MM.1S (cell line): ENCODE results near the gene STK4.

ENCODE experiments used
- DNase-seq: peaks from one replicate; pipeline ENCODE4 v3.0.0-alpha.2; 2015
- H2AFZ ChIP-seq: fragments of 300-600 bp; sonication (generic); 2 replicates; pipeline ENCODE4 v1.6.0; 2016; ENCODE audit warnings: antibody characterized with exemption, low read length
- H3F3A ChIP-seq: fragments of 300-600 bp; sonication (generic); 2 replicates; pipeline ENCODE4 v1.6.1; 2016; ENCODE audit warnings: mild to moderate bottlenecking, antibody characterized with exemption, low read length, moderate library complexity, mixed read lengths; ENCODE audit not compliant: insufficient read depth
- H3K27ac ChIP-seq: fragments of 300-600 bp; sonication (generic); 2 replicates; pipeline ENCODE4 v1.5.1; 2016; ENCODE audit warnings: mild to moderate bottlenecking, low read length
- H3K27me3 ChIP-seq: fragments of 300-600 bp; sonication (generic); replicated peaks from 2 replicates; pipeline ENCODE4 v1.6.0; 2016; ENCODE audit warnings: low read length; ENCODE audit not compliant: insufficient read depth
- H3K36me3 ChIP-seq: fragments of 300-600 bp; sonication (generic); replicated peaks from 2 replicates; pipeline ENCODE4 v1.6.1; 2016; ENCODE audit warnings: mild to moderate bottlenecking, low read length, mixed read lengths; ENCODE audit not compliant: insufficient read depth
- H3K4me1 ChIP-seq: fragments of 300-600 bp; sonication (generic); 2 replicates; pipeline ENCODE4 v1.6.1; 2016; ENCODE audit warnings: low read length, mixed read lengths
- H3K4me2 ChIP-seq: fragments of 300-600 bp; sonication (generic); 2 replicates; pipeline ENCODE4 v1.6.0; 2016; ENCODE audit warnings: low read depth, low read length
- H3K4me3 ChIP-seq: fragments of 300-600 bp; sonication (generic); 2 replicates; pipeline ENCODE4 v1.5.1; 2016; ENCODE audit warnings: low read length, mixed read lengths
- H3K79me2 ChIP-seq: fragments of 300-600 bp; sonication (generic); 2 replicates; pipeline ENCODE4 v1.6.1; 2016; ENCODE audit warnings: mixed run types, low read length, mixed read lengths
- H3K9ac ChIP-seq: fragments of 300-600 bp; sonication (generic); 2 replicates; pipeline ENCODE4 v1.6.1; 2016; ENCODE audit warnings: low read length, mixed read lengths
- H3K9me2 ChIP-seq: fragments of 300-600 bp; sonication (generic); replicated peaks from 2 replicates; pipeline ENCODE4 v1.6.1; 2016; ENCODE audit warnings: mild to moderate bottlenecking, low read length, mixed read lengths; ENCODE audit not compliant: insufficient read depth
- H3K9me3 ChIP-seq: fragments of 300-600 bp; sonication (generic); replicated peaks from 2 replicates; pipeline ENCODE4 v1.6.1; 2016; ENCODE audit warnings: mild to moderate bottlenecking, low read length, mixed read lengths; ENCODE audit not compliant: insufficient read depth
- H4K20me1 ChIP-seq: fragments of 300-600 bp; sonication (generic); 2 replicates; pipeline ENCODE4 v1.6.1; 2016; ENCODE audit warnings: mild to moderate bottlenecking, low read length, moderate library complexity, mixed read lengths; ENCODE audit not compliant: insufficient read depth
- CTCF ChIP-seq: fragments of 300-600 bp; sonication (generic); IDR thresholded peaks from 2 replicates; pipeline ENCODE4 v1.5.1; 2016; ENCODE audit warnings: antibody characterized with exemption, low read length, mixed read lengths
- EZH2 ChIP-seq: fragments of 300-600 bp; sonication (generic); optimal IDR thresholded peaks from 2 replicates; pipeline ENCODE3; 2017; ENCODE audit warnings: low read depth, mild to moderate bottlenecking, antibody characterized with exemption, low read length, mixed read lengths
- EZH2phosphoT487 ChIP-seq: fragments of 300-600 bp; sonication (generic); IDR thresholded peaks from 2 replicates; pipeline ENCODE4 v1.6.1; 2018; ENCODE audit warnings: antibody characterized with exemption, low read length

STK4 gene

GRCh38 chr20:44970243-44970757 is 4.0 kb downstream of the STK4 start:
- Histone ChIP-seq H4K20me1 (no peaks in the 10 kb centered on the region), H3K9me2 (no peaks in the 10 kb centered on the region), H3K9me3 (no peaks in the 10 kb centered on the region), H3K4me3 (peak overlapping the region; percentile 95), H3F3A (peaks cover 66% of the 10 kb centered on the region), H2AFZ (no peak overlapping the region), H3K9ac (peak overlapping the region; percentile 66), H3K36me3 (peaks cover 24% of the 10 kb centered on the region), H3K4me2 (peak overlapping the region; percentile 91), H3K27ac (peak overlapping the region; percentile 83), H3K27me3 (no peaks in the 10 kb centered on the region), H3K79me2 (peaks cover 82% of the 10 kb centered on the region), H3K4me1 (peaks cover 39% of the 10 kb centered on the region)
- peak; percentile 46 for DNase-seq
- TF ChIP-seq EZH2 = no peak
- TF ChIP-seq CTCF = no peak
- no peak for TF ChIP-seq EZH2phosphoT487

- peaks cover 88% of the 10 kb centered on the region for H3K79me2 ChIP-seq
- peak overlapping the region; percentile 38; the same call in 1 of the 2 replicates for H3K4me2 ChIP-seq
- TF ChIP-seq CTCF (no peak), EZH2 (no peak), EZH2phosphoT487 (no peak)
- no peaks in the 10 kb centered on the region for H3K27me3 ChIP-seq
- H3K9me3 ChIP-seq = no peaks in the 10 kb centered on the region
- H3K36me3 ChIP-seq = peaks cover 24% of the 10 kb centered on the region
- peaks cover 73% of the 10 kb centered on the region for H3F3A ChIP-seq
- no peak overlapping the region for H2AFZ ChIP-seq
- DNase-seq = no peak
- H4K20me1 ChIP-seq = no peaks in the 10 kb centered on the region
- H3K9ac ChIP-seq = no peak overlapping the region
- H3K4me3 ChIP-seq = no peak overlapping the region
- no peak overlapping the region for H3K27ac ChIP-seq
- no peaks in the 10 kb centered on the region for H3K9me2 ChIP-seq
- peaks cover 61% of the 10 kb centered on the region for H3K4me1 ChIP-seq
These were observed 6.7 kb downstream of the STK4 start for GRCh38 chr20:44973053-44973452.

- H4K20me1 ChIP-seq = no peaks in the 10 kb centered on the region
- no peak overlapping the region for H3K4me3 ChIP-seq
- H3K9ac ChIP-seq = no peak overlapping the region
- TF ChIP-seq EZH2phosphoT487 = no peak
- peaks cover 65% of the 10 kb centered on the region for H3K4me1 ChIP-seq
- DNase-seq = no peak
- H3K79me2 ChIP-seq = peaks cover 90% of the 10 kb centered on the region
- peak overlapping the region; percentile 99; the same call in 1 of the 2 replicates for H3K27ac ChIP-seq
- no peaks in the 10 kb centered on the region for H3K27me3 ChIP-seq
- no peak overlapping the region for H2AFZ ChIP-seq
- peaks cover 30% of the 10 kb centered on the region for H3K36me3 ChIP-seq
- H3K9me3 ChIP-seq = no peaks in the 10 kb centered on the region
- no peaks in the 10 kb centered on the region for H3K9me2 ChIP-seq
- peaks cover 56% of the 10 kb centered on the region for H3F3A ChIP-seq
- peak overlapping the region; percentile 80; the same call in 1 of the 2 replicates for H3K4me2 ChIP-seq
These were observed 10.4 kb downstream of the STK4 start for GRCh38 chr20:44976698-44977097.

GRCh38 chr20:44979090-44979621 is 12.8 kb downstream of the STK4 start:
- Histone ChIP-seq H3K9me2 (no peaks in the 10 kb centered on the region), H4K20me1 (no peaks in the 10 kb centered on the region), H3K27me3 (no peaks in the 10 kb centered on the region), H3K4me1 (peaks cover 54% of the 10 kb centered on the region), H3K4me3 (peak overlapping the region; percentile 43; the same call in 1 of the 2 replicates), H3K36me3 (peaks cover 22% of the 10 kb centered on the region), H3K9me3 (no peaks in the 10 kb centered on the region), H2AFZ (no peak overlapping the region), H3K79me2 (peaks cover 92% of the 10 kb centered on the region), H3K27ac (peak overlapping the region; percentile 99), H3K4me2 (peak overlapping the region; percentile 80), H3F3A (peaks cover 42% of the 10 kb centered on the region), H3K9ac (peak overlapping the region; percentile 75)
- peak; percentile 91 for DNase-seq
- no peak for TF ChIP-seq EZH2
- TF ChIP-seq EZH2phosphoT487 = no peak
